Cardiac septum (tissue), 1 donor: Measurements from ENCODE around the gene SCN9A. TPM values are rescaled to one million over a fixed set of nuclear protein-coding genes. Genes with fewer than 3 reads are reported as not detected.
"Not testable (repeated sequence)": the region's sequence is repeated elsewhere in the genome, so short reads cannot be mapped to it uniquely, and the experiment has no call there.

ENCODE experiments used
- DNase-seq: peaks from one replicate; pipeline ENCODE4 v3.0.0-alpha.2; 2020; ENCODE audit warnings: low spot score
- intact Hi-C: fragments of 100-400 bp; cut with DNase I; formaldehyde crosslinking; loops from one replicate; pipeline ENCODE4 v1.14.0; 2022
- total RNA-seq: library from RNA; stranded (reverse); fragmentation: NEBNext Ultra II Directional; extraction: Animal tissue kit (Norgen Biotek cat#: 25700); gene quantifications from one replicate; pipeline ENCODE4 v1.2.1, GENCODE V29; 2021
- donor health status: DM: no; HTN: no; CAD: no.

Gene SCN9A
- total RNA-seq, 1 donor from 2014 or later, result 0.75 TPM

- intact Hi-C loops, result no loop called here
- DNase-seq, result no peak
Measured at GRCh38 chr2:166376873-166377272, 1.1 kb upstream of the SCN9A start.

- no peak for DNase-seq
- intact Hi-C loops, result no loop called here
Measured at GRCh38 chr2:166376488-166376828, 714 bp upstream of the SCN9A start.

- DNase-seq, result no peak
- intact Hi-C loops, result no loop called here
Measured at GRCh38 chr2:166375195-166375735, 479 bp downstream of the SCN9A start.

- DNase-seq, result no peak
- intact Hi-C loops, result no loop called here
Measured at GRCh38 chr2:166373951-166374350, 1.8 kb downstream of the SCN9A start.

- intact Hi-C loops, result no loop called here
- no peak for DNase-seq
Measured at GRCh38 chr2:166373539-166373938, 2.2 kb downstream of the SCN9A start.

- no peak for DNase-seq
- intact Hi-C loops, result no loop called here
Measured at GRCh38 chr2:166373105-166373504, 2.6 kb downstream of the SCN9A start.

GRCh38 chr2:166372046-166372445 is 3.7 kb downstream of the SCN9A start:
- DNase-seq, result no peak
- intact Hi-C loops, result no loop called here

GRCh38 chr2:166365803-166366420 is 9.8 kb downstream of the SCN9A start:
- DNase-seq, result no peak

GRCh38 chr2:166365239-166365638 is 10.5 kb downstream of the SCN9A start:
- intact Hi-C loops, result no loop called here
- DNase-seq, result no peak

More at GRCh38 chr2:166365803-166366420, 9.8 kb downstream of the SCN9A start:
- intact Hi-C loops, result no loop called here

- intact Hi-C loops, result loop anchor here (5.0 kb wide), 1 partner anchor 153 kb away; no protein-coding TSS in a partner anchor
Measured at GRCh38 chr2:166364476-166365161, 11.1 kb downstream of the SCN9A start.

GRCh38 chr2:166361351-166362153 is 14.2 kb downstream of the SCN9A start:
- intact Hi-C loops, result loop anchor here (5.0 kb wide), 1 partner anchor 156 kb away; no protein-coding TSS in a partner anchor
- no peak for DNase-seq

More at GRCh38 chr2:166364476-166365161, 11.1 kb downstream of the SCN9A start:
- no peak for DNase-seq

GRCh38 chr2:166360906-166361305 is 14.8 kb downstream of the SCN9A start:
- intact Hi-C loops, result loop anchor here (5.0 kb wide), 1 partner anchor 156 kb away; no protein-coding TSS in a partner anchor

GRCh38 chr2:166360426-166360825 is 15.3 kb downstream of the SCN9A start:
- DNase-seq, result no peak
- intact Hi-C loops, result loop anchor here (5.0 kb wide), 1 partner anchor 157 kb away; no protein-coding TSS in a partner anchor

More at GRCh38 chr2:166360906-166361305, 14.8 kb downstream of the SCN9A start:
- no peak for DNase-seq

- DNase-seq, intact Hi-C loops: not testable (repeated sequence)
Measured at GRCh38 chr2:166357950-166358321, 17.8 kb downstream of the SCN9A start.

GRCh38 chr2:166357068-166357949 is 18.4 kb downstream of the SCN9A start:
- intact Hi-C loops, result no loop called here
- no peak for DNase-seq

GRCh38 chr2:166351319-166351718 is 24.4 kb downstream of the SCN9A start:
- DNase-seq, result no peak
- intact Hi-C loops, result no loop called here

- intact Hi-C loops, result no loop called here
- no peak for DNase-seq
Measured at GRCh38 chr2:166350525-166350924, 25.2 kb downstream of the SCN9A start.

- intact Hi-C loops, result no loop called here
Measured at GRCh38 chr2:166344286-166345113, 31.2 kb downstream of the SCN9A start.

More at GRCh38 chr2:166344286-166345113, 31.2 kb downstream of the SCN9A start:
- DNase-seq, result no peak
